ENCODE results near the gene ISYNA1.

The ISYNA1 gene

GRCh38 chr19:18437491-18438330, at the start of gene ISYNA1:
Gene ISYNA1, minus strand, starts transcription at chr19:18438133. Its CDS starts 154 bp downstream, at chr19:18437979.
- peak; percentile 72 for DNase-seq

GRCh38 chr19:18486746-18487145, 48.8 kb upstream of the ISYNA1 start:
- no peak for DNase-seq

- no peak for DNase-seq
These were observed 47.1 kb upstream of the ISYNA1 start for GRCh38 chr19:18484992-18485391.

GRCh38 chr19:18483119-18483890, 45.4 kb upstream of the ISYNA1 start:
- no peak for DNase-seq

GRCh38 chr19:18481505-18482222, 43.7 kb upstream of the ISYNA1 start:
- no peak for DNase-seq

- DNase-seq, result no peak
These were observed 42.2 kb upstream of the ISYNA1 start for GRCh38 chr19:18480006-18480691.

GRCh38 chr19:18478545-18479311, 40.8 kb upstream of the ISYNA1 start:
- DNase-seq, result peak; percentile 49

- DNase-seq, result no peak
These were observed 40.0 kb upstream of the ISYNA1 start for GRCh38 chr19:18477974-18478373.

- DNase-seq, result peak; percentile 19
These were observed 39.3 kb upstream of the ISYNA1 start for GRCh38 chr19:18477042-18477779.

- no peak for DNase-seq
These were observed 38.6 kb upstream of the ISYNA1 start for GRCh38 chr19:18476507-18477041.

- no peak for DNase-seq
These were observed 37.9 kb upstream of the ISYNA1 start for GRCh38 chr19:18475762-18476331.

- DNase-seq, result peak; percentile 45
These were observed 37.1 kb upstream of the ISYNA1 start for GRCh38 chr19:18475004-18475453.

GRCh38 chr19:18474366-18474887, 36.5 kb upstream of the ISYNA1 start:
- no peak for DNase-seq

- no peak for DNase-seq
These were observed 35.8 kb upstream of the ISYNA1 start for GRCh38 chr19:18473706-18474087.

- no peak for DNase-seq
These were observed 35.2 kb upstream of the ISYNA1 start for GRCh38 chr19:18473003-18473705.

- DNase-seq, result no peak
These were observed 32.9 kb upstream of the ISYNA1 start for GRCh38 chr19:18470787-18471186.

GRCh38 chr19:18469069-18469846, 31.3 kb upstream of the ISYNA1 start:
- peak; percentile 73 for DNase-seq

GRCh38 chr19:18468517-18468916, 30.6 kb upstream of the ISYNA1 start:
- no peak for DNase-seq

- no peak for DNase-seq
These were observed 30.0 kb upstream of the ISYNA1 start for GRCh38 chr19:18467978-18468377.
